ENCODE results near the gene STK11.

STK11 gene

DNA sequence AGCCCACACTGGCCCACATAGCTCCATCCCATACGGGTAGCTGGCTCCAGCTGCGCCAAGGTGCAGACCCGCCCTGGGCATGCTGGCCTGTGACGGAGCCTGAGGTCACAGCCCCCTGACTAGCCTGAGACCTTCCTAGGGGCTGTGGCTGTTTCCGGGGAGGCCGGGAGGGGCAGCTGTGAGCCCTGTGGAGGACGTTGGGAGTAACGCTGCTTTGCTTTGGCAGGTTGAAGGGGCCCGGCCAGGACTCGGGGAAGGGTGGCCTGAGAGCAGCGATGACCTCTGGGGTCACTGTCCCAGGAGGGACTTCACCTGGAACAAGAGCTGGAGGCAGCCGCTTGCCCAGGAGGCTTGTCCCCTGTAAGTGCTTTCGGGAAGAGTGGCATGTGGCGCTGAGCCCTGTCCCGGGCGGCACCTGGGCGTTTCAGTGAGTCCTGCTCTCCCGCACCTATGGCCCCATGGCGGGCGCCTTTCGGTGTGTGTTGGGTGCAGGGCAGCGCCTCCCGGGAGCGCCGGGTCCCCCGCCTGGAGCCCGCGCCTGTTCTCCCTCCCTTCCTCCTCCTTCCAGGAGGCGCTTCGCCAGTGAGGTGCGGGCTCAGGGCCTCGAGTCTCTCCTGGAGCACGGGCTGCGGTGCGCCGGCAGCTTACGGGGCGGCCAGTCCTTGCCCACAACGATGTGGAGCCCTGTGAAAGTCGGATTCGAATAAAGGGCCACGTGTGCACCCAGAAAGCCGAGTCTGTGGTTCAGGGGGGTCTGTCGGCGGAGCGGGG lies 68.7 kb downstream of the STK11 start:
- DNase-seq (ENCODE audit: low read depth): no peak

DNA sequence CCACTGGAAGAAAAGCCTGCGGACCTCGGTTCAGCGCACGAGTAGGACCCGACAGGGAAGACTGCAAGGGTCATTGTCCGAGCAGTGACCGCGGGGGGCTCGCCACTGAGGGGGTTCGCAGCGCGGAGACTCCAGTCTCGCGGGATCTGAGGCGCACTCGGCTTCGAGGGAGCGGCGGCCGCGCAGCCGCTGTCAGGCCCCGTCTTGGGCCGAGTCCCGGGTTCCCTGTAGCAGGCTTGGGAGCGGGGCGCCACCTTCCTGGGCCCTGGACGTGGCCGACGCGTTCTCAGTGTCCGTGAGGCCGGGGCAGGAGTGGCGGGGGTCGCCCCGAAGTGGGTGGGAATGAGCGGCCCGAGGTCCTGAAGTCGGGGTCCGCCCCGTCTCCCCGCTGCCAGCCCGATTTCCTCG lies 69.3 kb downstream of the STK11 start:
- DNase-seq (ENCODE audit: low read depth): no peak

DNA sequence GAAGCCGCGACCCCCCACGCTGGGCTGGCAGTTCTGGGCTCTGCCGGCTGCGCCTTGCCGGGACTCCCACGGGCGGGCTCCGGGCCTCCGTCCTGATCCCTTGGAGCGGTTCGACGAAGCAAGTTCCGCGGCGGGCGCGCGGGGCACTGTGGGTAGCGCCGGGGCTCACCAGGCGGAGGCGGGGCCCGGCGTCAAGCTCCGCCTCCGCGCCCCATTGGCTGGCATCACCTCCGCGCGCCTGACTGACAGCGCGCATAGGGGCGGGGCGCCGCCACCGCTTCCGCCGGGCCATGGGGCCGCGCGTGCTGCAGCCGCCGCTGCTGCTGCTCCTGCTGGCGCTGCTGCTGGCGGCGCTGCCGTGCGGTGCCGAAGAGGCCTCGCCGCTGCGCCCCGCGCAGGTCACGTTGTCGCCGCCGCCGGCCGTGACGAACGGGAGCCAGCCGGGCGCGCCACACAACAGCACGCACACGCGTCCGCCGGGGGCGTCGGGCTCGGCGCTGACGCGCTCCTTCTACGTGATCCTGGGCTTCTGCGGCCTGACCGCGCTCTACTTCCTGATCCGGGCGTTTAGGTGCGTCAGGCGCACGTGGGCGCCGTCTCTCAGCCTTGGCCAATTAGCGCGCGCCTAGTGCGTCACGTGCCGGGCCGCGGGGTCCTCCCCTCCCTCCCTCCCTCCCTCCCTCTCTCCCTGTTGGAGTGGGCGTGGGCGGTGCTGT lies 69.8 kb downstream of the STK11 start, which contains the start of gene FAM174C:
FAM174C (plus strand) TSS at position 271 of the 716 bp plus-strand sequence; CDS start at position 291, 20 bp downstream.
- peak; percentile 92 for DNase-seq (ENCODE audit: low read depth)

DNA sequence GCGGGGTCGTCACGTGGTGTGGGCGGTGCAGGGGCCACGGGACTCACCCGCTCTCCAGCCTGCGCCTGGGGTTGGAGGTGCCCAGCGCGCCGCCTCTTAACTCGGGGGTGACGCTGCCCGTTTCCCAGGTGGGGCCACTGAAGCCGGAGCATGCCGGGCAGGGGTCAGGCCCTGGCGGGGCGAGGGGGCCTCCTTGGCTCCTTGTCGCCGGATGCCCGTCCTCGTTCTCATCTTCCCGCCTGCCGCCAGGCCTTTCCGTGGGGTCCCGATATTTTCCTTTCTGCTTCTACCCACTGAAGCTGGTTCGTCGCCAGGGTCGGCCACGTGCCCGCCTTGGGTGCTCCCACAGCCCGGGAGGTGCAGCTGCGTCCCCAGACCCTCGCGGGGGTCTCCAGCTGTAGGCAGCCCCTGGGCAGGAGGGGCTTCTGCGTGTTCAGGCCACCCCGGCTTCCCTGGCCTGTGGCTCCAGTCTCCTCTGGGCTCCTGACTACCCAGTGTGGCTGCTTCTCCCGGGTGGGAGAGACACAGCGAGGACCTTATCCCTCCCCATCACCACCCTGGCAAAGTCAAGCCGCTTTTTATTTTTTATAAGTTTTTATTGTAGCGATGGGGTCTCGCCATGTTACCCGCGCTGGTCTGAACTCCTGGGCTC lies 70.5 kb downstream of the STK11 start:
- DNase-seq (ENCODE audit: low read depth): no peak

DNA sequence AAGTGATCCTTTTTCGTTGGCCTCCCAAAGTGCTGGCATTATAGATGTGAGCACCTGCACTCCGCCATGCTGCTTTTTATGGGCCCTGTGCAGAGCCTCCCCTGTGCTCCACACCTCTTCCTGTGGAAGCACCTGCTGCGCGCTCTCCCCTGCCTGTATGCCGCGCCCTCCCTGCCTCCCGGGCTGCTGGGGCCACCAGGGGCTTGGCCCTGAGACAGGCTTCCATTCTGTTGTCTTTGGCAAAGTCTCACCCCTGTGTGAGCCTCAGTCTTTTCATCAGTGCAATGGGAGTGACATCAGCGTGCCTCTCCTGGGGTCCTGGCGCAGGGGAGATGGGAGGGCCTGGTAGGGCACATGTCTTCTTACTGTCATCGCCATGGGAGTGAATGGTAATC lies 71.0 kb downstream of the STK11 start:
- no peak for DNase-seq (ENCODE audit: low read depth)

DNA sequence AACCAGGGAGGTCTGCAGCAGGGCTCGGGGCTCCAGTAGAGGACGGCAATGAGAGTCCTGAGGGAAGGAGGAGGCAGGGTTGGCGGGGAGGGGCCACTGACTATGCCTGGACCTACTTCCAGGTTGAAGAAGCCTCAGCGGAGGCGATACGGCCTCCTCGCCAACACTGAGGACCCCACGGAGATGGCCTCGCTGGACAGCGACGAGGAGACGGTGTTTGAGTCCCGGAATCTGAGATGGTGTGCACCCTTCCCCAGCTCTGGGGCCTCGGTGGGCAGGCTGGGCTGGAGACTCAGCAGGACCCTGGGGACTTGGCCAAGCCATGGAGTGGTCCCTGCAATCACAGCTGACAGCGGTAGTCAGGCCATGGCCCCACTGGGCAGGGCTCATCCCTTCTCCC lies 71.5 kb downstream of the STK11 start:
- no peak for DNase-seq (ENCODE audit: low read depth)

Data from stimulated activated CD8-positive, alpha-beta memory T cell treated with anti-CD3 and anti-CD28 coated beads, Interleukin-7, amount 100 ng/mL, for 24 hours (primary cell).